HS-27A (cell line): ENCODE measurements around the gene SYNPO.

ENCODE experiments used
- DNase-seq: peaks from one replicate; pipeline ENCODE4 v3.0.0-alpha.2; 2012; ENCODE audit warnings: low read depth, missing footprints

Gene SYNPO

GRCh38 chr5:150690760-150691159 lies 50.3 kb downstream of the SYNPO start:
- DNase-seq: no peak

- DNase-seq: no peak
Observed at GRCh38 chr5:150692276-150692675, 51.8 kb downstream of the SYNPO start.

- DNase-seq: peak; percentile 30
Observed at GRCh38 chr5:150694612-150695011, 54.2 kb downstream of the SYNPO start.

GRCh38 chr5:150700246-150700593 lies 59.8 kb downstream of the SYNPO start:
- no peak for DNase-seq

DNA sequence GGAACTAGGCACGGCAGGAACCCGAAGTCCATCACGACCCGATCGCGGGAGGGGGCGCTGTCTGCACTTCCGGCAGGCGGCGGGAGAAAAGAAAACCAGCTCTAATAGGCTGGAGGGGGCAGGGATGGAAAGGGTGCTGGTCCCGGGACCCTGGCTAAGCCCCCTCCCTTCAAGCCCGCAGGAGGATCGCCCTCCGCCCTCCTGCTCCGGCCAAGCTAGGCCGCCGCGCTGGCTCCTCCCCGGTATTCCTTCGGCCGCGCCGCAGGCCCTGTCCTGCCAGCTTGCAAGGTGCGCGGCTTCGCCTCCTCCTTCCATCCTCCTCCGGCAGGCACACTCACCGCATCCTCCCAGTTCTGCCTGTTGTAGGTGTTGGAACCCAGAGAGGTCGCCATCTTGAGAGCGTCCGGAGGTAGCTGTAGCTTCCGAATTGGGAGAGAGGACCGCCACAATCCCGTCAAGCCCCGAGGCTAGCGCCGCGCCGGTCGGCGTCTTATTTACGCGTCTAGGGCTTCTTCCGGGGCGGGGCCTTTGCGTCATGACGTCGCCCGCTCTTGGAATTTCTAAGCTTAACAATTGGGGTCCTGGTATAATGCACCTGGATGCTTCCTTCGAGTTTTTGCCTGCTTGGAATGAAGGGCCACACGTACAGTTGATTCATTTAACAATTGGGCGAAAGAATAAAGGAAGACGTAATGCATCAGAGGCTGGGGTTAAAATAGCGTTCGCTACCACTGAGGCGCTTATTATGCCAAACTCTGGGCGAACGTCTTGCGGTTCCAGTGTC lies 60.3 kb downstream of the SYNPO start, which contains the start of gene RBM22:
Gene RBM22, minus strand, starts transcription at position 469 of the 784 bp plus-strand sequence. Its CDS starts 77 bp downstream, at position 392.
- DNase-seq: peak; percentile 53

GRCh38 chr5:150703762-150704161 lies 63.3 kb downstream of the SYNPO start:
- DNase-seq: no peak

DNA sequence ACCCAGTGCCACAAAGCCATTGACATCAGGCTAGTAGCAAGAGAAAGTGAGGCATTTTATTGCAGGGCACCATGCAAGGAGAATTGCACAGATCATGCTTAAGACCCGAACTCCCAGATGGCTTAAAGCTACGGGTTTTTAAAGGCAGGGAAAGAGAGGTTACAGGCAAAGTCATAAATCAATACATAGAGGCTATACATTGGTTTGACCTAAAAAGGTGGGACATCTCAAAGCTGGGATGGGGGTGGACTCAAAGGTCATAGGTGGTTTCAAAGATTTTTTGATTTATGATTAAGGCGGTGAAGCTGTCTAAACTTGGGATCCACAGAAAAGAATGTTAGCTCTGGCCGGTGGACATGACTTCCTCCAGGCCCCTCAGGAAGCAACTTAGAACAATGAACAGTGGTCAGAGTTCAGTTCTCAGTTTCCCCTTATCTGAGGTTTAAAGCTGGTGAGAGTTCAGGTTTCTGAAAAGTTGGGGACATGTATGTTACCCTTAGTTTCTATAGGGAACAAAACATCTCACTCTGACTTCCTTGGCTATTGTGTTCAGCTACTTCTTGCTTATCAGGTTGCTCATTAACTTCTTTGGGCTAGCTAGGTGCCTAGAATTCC lies 66.4 kb downstream of the SYNPO start:
- no peak for DNase-seq
